Urothelium cell line (cell line): ENCODE results near the gene SON.
"Not testable (repeated sequence)": the region's sequence is repeated elsewhere in the genome, so short reads cannot be mapped to it uniquely, and the experiment has no call there.

Source experiments
- DNase-seq: peaks from one replicate; pipeline ENCODE4 v3.0.0; 2011; ENCODE audit warnings: low spot score, mixed read lengths
- FAIRE-seq: peaks from 2 replicates; lab custom pipeline; 2011; peaks lifted over from hg19 to GRCh38; lab: Jason Lieb, UNC

Gene SON

GRCh38 chr21:33542640-33543504, at the start of gene SON:
Gene SON (plus strand): TSS chr21:33543038. CDS start chr21:33543093, 55 bp downstream.
- FAIRE-seq = no peak
- DNase-seq = peak; percentile 96

GRCh38 chr21:33493756-33494155, 49.1 kb upstream of the SON start:
- no peak for FAIRE-seq
- no peak for DNase-seq

GRCh38 chr21:33495743-33496142, 47.1 kb upstream of the SON start:
- DNase-seq (no peak), FAIRE-seq (no peak)

GRCh38 chr21:33496345-33496744, 46.5 kb upstream of the SON start:
- FAIRE-seq = no peak

GRCh38 chr21:33505833-33506232, 37.0 kb upstream of the SON start:
- DNase-seq = no peak

More at GRCh38 chr21:33496345-33496744, 46.5 kb upstream of the SON start:
- DNase-seq = no peak

GRCh38 chr21:33507003-33507402, 35.8 kb upstream of the SON start:
- not testable (repeated sequence) for FAIRE-seq, DNase-seq

More at GRCh38 chr21:33505833-33506232, 37.0 kb upstream of the SON start:
- no peak for FAIRE-seq

GRCh38 chr21:33510826-33511225, 32.0 kb upstream of the SON start:
- FAIRE-seq (no peak), DNase-seq (no peak)

GRCh38 chr21:33511639-33512038, 31.2 kb upstream of the SON start:
- DNase-seq (no peak), FAIRE-seq (no peak)

- DNase-seq (no peak), FAIRE-seq (no peak)
Observed at GRCh38 chr21:33512481-33512880, 30.4 kb upstream of the SON start.

GRCh38 chr21:33514229-33514628, 28.6 kb upstream of the SON start:
- DNase-seq = no peak
- FAIRE-seq = no peak

GRCh38 chr21:33518899-33519298, 23.9 kb upstream of the SON start:
- DNase-seq (no peak), FAIRE-seq (no peak)

- FAIRE-seq = no peak
- no peak for DNase-seq
Observed at GRCh38 chr21:33522297-33522952, 20.4 kb upstream of the SON start.

GRCh38 chr21:33522953-33523349, 19.9 kb upstream of the SON start:
- DNase-seq = no peak
- no peak for FAIRE-seq

GRCh38 chr21:33531007-33531406, 11.8 kb upstream of the SON start:
- no peak for DNase-seq
- FAIRE-seq = no peak

GRCh38 chr21:33537212-33537611, 5.6 kb upstream of the SON start:
- FAIRE-seq = no peak
- DNase-seq = no peak

- FAIRE-seq = no peak
Observed at GRCh38 chr21:33539616-33540015, 3.2 kb upstream of the SON start.

GRCh38 chr21:33540711-33541104, 2.1 kb upstream of the SON start:
- DNase-seq (no peak), FAIRE-seq (no peak)

More at GRCh38 chr21:33539616-33540015, 3.2 kb upstream of the SON start:
- DNase-seq = no peak

GRCh38 chr21:33541105-33541711, 1.6 kb upstream of the SON start:
- no peak for FAIRE-seq
- DNase-seq = peak; percentile 4

GRCh38 chr21:33541756-33542639, 840 bp upstream of the SON start, which contains the start of gene GART:
Gene GART (minus strand): TSS chr21:33542117. CDS start chr21:33539315, 2,802 bp downstream.
- peak; percentile 84 for DNase-seq
- no peak for FAIRE-seq

GRCh38 chr21:33543505-33544129, 779 bp downstream of the SON start:
- no peak for DNase-seq

More at GRCh38 chr21:33543505-33544129, 779 bp downstream of the SON start:
- FAIRE-seq = no peak
